NT2/D1 (cell line): ENCODE data around the gene SLC2A4RG.

Experiments
- SUZ12 ChIP-seq: IDR thresholded peaks from 2 replicates; pipeline ENCODE4 v1.6.1; 2011; ENCODE audit not compliant: insufficient read length, insufficient read depth; ENCODE audit errors: extremely low read depth
- YY1 ChIP-seq: IDR thresholded peaks from 2 replicates; pipeline ENCODE4 v1.6.1; 2011; ENCODE audit not compliant: insufficient read length, insufficient read depth
- ZNF274 ChIP-seq: IDR thresholded peaks from 2 replicates; pipeline ENCODE4 v1.6.1; 2011; ENCODE audit warnings: mild to moderate bottlenecking, low read depth, low read length

DNA sequence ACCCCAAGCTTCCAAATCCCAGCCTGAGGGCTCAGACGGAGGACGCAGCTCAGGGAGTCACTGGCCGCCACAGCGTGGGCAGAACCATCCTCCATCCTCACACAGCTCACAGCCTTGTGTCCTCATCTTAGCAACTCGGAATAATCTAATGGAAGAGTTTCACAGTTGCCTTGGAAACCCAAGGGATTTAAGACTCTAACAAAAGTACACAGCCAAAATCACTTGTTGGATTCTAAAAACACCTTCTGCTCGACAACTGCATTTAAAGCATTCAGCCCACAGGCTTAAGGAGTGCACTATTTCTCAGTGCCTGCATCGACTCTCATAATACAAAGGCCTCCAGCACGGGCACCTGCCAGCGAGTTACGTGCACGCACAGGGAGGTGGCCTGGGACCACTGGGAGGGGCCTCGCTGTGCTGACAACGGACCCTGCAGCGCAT lies 46.1 kb downstream of the SLC2A4RG start:
- TF ChIP-seq YY1, result no peak
- no peak for TF ChIP-seq SUZ12
- no peak for TF ChIP-seq ZNF274
